Lung (tissue), 12 donors: ENCODE measurements around the gene KIAA1671. TPM values are rescaled to one million over a fixed set of nuclear protein-coding genes. Genes with fewer than 3 reads are reported as not detected.

ENCODE experiments used
- ATAC-seq: fragments of 200-7000 bp; cut with Tn5 transposase; one replicate; pipeline ENCODE4 v1.9.1; 2020; ENCODE audit warnings: moderate number of reproducible peaks; ENCODE audit not compliant: insufficient read depth, low FRiP score
- DNase-seq, 3 donors: peaks; one replicate each; pipeline ENCODE4 v3.0.0-alpha.2; 2013 to 2017
- H3K27ac ChIP-seq, 2 donors: one replicate each; pipeline ENCODE4 v1.5.1; 2013; ENCODE audit warnings: mild to moderate bottlenecking in 2 of 2, moderate library complexity in 2 of 2, control low read depth in 1 of 2, inconsistent platforms in 1 of 2, low read depth in 1 of 2, low read length in 1 of 2
- H3K27me3 ChIP-seq, 3 donors: one replicate each; pipeline ENCODE4 v1.5.1; 2013; ENCODE audit warnings: low read length in 2 of 3; ENCODE audit not compliant: control insufficient read depth in 3 of 3, insufficient read depth in 3 of 3
- H3K36me3 ChIP-seq, 4 donors: one replicate each; pipeline ENCODE4 v1.5.1; 2013; ENCODE audit warnings: low read length in 4 of 4, mild to moderate bottlenecking in 1 of 4, moderate library complexity in 1 of 4; ENCODE audit not compliant: control insufficient read depth in 4 of 4, insufficient read depth in 4 of 4
- H3K4me1 ChIP-seq, 5 donors: one replicate each; pipeline ENCODE4 v1.5.1; 2013; ENCODE audit warnings: low read length in 5 of 5, mild to moderate bottlenecking in 2 of 5, moderate library complexity in 1 of 5; ENCODE audit not compliant: control insufficient read depth in 5 of 5, insufficient read depth in 5 of 5
- H3K4me3 ChIP-seq: one replicate; pipeline ENCODE4 v1.5.1; 2013; ENCODE audit warnings: mild to moderate bottlenecking, control low read depth, moderate library complexity
- H3K9ac ChIP-seq, 2 donors: one replicate each; pipeline ENCODE4 v1.5.1; 2013; ENCODE audit warnings: low read length in 2 of 2, control low read depth in 1 of 2; ENCODE audit not compliant: insufficient read depth in 1 of 2
- H3K9me3 ChIP-seq, 4 donors: one replicate each; pipeline ENCODE4 v1.5.1; 2013; ENCODE audit warnings: low read length in 3 of 4, mild to moderate bottlenecking in 1 of 4, moderate library complexity in 1 of 4; ENCODE audit not compliant: control insufficient read depth in 4 of 4, insufficient read depth in 3 of 4
- CTCF ChIP-seq: IDR thresholded peaks from 2 replicates; pipeline ENCODE4 v1.5.1; 2012; ENCODE audit warnings: mild to moderate bottlenecking; ENCODE audit errors: control extremely low read depth, extremely low read depth
- WGBS, 2 donors: extraction: QIAGEN DNeasy Blood & Tissue Kit; methylation state at CpG; one replicate each; pipeline ENCODE4 v1.1.7; 2013; 5-methylcytosine and 5-hydroxymethylcytosine counted together
- polyA plus RNA-seq, 2 donors: library from polyadenylated mRNA; stranded (reverse); fragments of 200-250 nt; gene quantifications; one replicate each; pipeline ENCODE4 v1.2.1, GENCODE V29; 2013
- total RNA-seq, 2 donors: library from RNA; depleted of rRNA in 1 of 2; stranded (reverse); fragments of >200 nt in 1 of 2; gene quantifications; one replicate each; pipeline ENCODE4 v1.2.1, GENCODE V29; 2014 to 2021
- donor health status: control.
- donor health status: control.
- donor health status: Bipolar disorder and iron deficiency.
- donor health status: healthy.
- donor health status: DM: yes; HTN: yes; CAD: no.

The KIAA1671 gene
- total and polyA plus RNA-seq, 4 donors, result 7.6 to 44.6 (median 24.0) TPM

- H3K4me1 ChIP-seq, result no peaks in the 10 kb centered on the region
- no peak overlapping the region for H3K27ac ChIP-seq
- no peak overlapping the region for H3K9ac ChIP-seq
- no peak for ATAC-seq
- H3K4me3 ChIP-seq, result no peak overlapping the region
- no peaks in the 10 kb centered on the region for H3K27me3 ChIP-seq
- WGBS, 2 donors, result 86 to 89% methylated on average over 3 of the region's 3 CpGs
- no peak for TF ChIP-seq CTCF
- H3K9me3 ChIP-seq, result no peaks in the 10 kb centered on the region
- DNase-seq, result no peak
- peaks cover 0 to 14% (median 0%) of the 10 kb centered on the region in 4 donors for H3K36me3 ChIP-seq
Observed at GRCh38 chr22:25186140-25186539, 233.6 kb downstream of the KIAA1671 start.

- Histone ChIP-seq H3K36me3 (peaks cover 0 to 21% (median 0%) of the 10 kb centered on the region in 4 donors), H3K27ac (no peak overlapping the region), H3K9me3 (no peaks in the 10 kb centered on the region), H3K4me1 (no peaks in the 10 kb centered on the region), H3K4me3 (no peak overlapping the region), H3K9ac (no peak overlapping the region), H3K27me3 (no peaks in the 10 kb centered on the region)
- TF ChIP-seq CTCF, result no peak
- ATAC-seq (no peak), DNase-seq (no peak)
- WGBS, 2 donors, result 84 to 85% methylated on average over 6 of the region's 6 CpGs
Observed at GRCh38 chr22:25187469-25187868, 235.0 kb downstream of the KIAA1671 start.

GRCh38 chr22:25192406-25192805, 239.9 kb downstream of the KIAA1671 start:
- DNase-seq (no peak), ATAC-seq (no peak)
- Histone ChIP-seq H3K36me3 (peaks cover 0 to 17% (median 0%) of the 10 kb centered on the region in 4 donors), H3K9me3 (no peaks in the 10 kb centered on the region), H3K27ac (no peak overlapping the region), H3K4me1 (no peaks in the 10 kb centered on the region), H3K27me3 (no peaks in the 10 kb centered on the region), H3K9ac (no peak overlapping the region), H3K4me3 (no peak overlapping the region)
- no peak for TF ChIP-seq CTCF
- WGBS, 2 donors, result 89 to 93% methylated on average over 12 of the region's 12 CpGs

GRCh38 chr22:25193130-25193529, 240.6 kb downstream of the KIAA1671 start:
- H3K27me3 ChIP-seq, result no peaks in the 10 kb centered on the region
- H3K36me3 ChIP-seq, result peaks cover 0 to 24% (median 0%) of the 10 kb centered on the region in 4 donors
- ATAC-seq (no peak), DNase-seq (no peak)
- H3K9me3 ChIP-seq, result no peaks in the 10 kb centered on the region
- 67 to 91% methylated on average over 4 of the region's 4 CpGs for WGBS, 2 donors
- H3K4me1 ChIP-seq, result no peaks in the 10 kb centered on the region
- H3K9ac ChIP-seq, result no peak overlapping the region
- TF ChIP-seq CTCF, result no peak
- H3K4me3 ChIP-seq, result no peak overlapping the region
- H3K27ac ChIP-seq, result no peak overlapping the region
